A549 (cell line): ENCODE measurements around the gene SHQ1. TPM values are rescaled to one million over a fixed set of nuclear protein-coding genes. Genes with fewer than 3 reads are reported as not detected.

Experiments
- ATAC-seq, 2 experiments: fragments of 200-7000 bp in 1 of 2; fragments of >200 bp in 1 of 2; cut with Nextera tagmentation in 1 of 2; cut with Tn5 transposase in 1 of 2; 3 replicates each; pipeline versions ENCODE4 v1.8.0 to v1.9.1; 2018 to 2020; ENCODE audit warnings: mild to moderate bottlenecking in 1 of 2, moderate library complexity in 1 of 2
- CTCF ChIA-PET: fragments of 300-600 bp; sonication (Branson Sonifier 250); formaldehyde crosslinking; extraction: SDS; loops from one replicate; lab custom pipeline; 2021; ENCODE audit warnings: antibody characterized with exemption, inconsistent platforms; lab: Yijun Ruan, JAX
- POLR2A ChIA-PET: fragments of 350-600 bp; formaldehyde crosslinking; extraction: SDS; loops from one replicate; lab custom pipeline; 2021; ENCODE audit warnings: antibody characterized with exemption, inconsistent platforms; lab: Yijun Ruan, JAX
- DNase-seq, 2 experiments: peaks; one replicate each; pipeline versions ENCODE4 v3.0.0 to v3.0.0-alpha.2; 2011 to 2016; ENCODE audit warnings: low read depth in 1 of 2, low spot score in 1 of 2
- FAIRE-seq: peaks from 2 replicates; lab custom pipeline; 2011; peaks lifted over from hg19 to GRCh38; lab: Jason Lieb, UNC
- H3K27ac ChIP-seq, 2 experiments: fragments of >200 bp; sonication (Bioruptor Twin); formaldehyde crosslinking; 3 replicates each; pipeline ENCODE4 v1.5.1; 2016 to 2017
- H3K4me1 ChIP-seq: fragments of >200 bp; sonication (Bioruptor Twin); formaldehyde crosslinking; 3 replicates; pipeline ENCODE4 v1.6.1; 2016
- H3K4me2 ChIP-seq: fragments of >200 bp; sonication (Bioruptor Twin); formaldehyde crosslinking; 3 replicates; pipeline ENCODE4 v1.6.1; 2016
- H3K4me3 ChIP-seq: fragments of >200 bp; sonication (Bioruptor Twin); formaldehyde crosslinking; 3 replicates; pipeline ENCODE4 v1.5.1; 2016
- H3K9me3 ChIP-seq: fragments of >200 bp; sonication (Bioruptor Twin); formaldehyde crosslinking; 3 replicates; pipeline ENCODE4 v1.6.1; 2016
- BHLHE40 ChIP-seq: IDR thresholded peaks from 2 replicates; pipeline ENCODE4 v1.6.1; 2012; ENCODE audit warnings: low read depth, low read length, inconsistent platforms
- CBX2 ChIP-seq: fragments of 200-600 bp; sonication (generic); IDR thresholded peaks from 2 replicates; pipeline ENCODE4 v1.6.1; 2016; ENCODE audit warnings: low read depth, mild to moderate bottlenecking, borderline replicate concordance
- CHD2 ChIP-seq: fragments of 150-350 bp; IDR thresholded peaks from 2 replicates; pipeline ENCODE4 v1.6.1; 2014; ENCODE audit warnings: low read length; ENCODE audit not compliant: partially characterized antibody
- CHD4 ChIP-seq: fragments of 200-600 bp; sonication (generic); IDR thresholded peaks from 2 replicates; pipeline ENCODE4 v1.6.1; 2016; ENCODE audit warnings: antibody characterized with exemption, mild to moderate bottlenecking, borderline replicate concordance
- EHMT2 ChIP-seq: fragments of 200-600 bp; sonication (generic); IDR thresholded peaks from 2 replicates; pipeline ENCODE4 v1.6.1; 2016; ENCODE audit warnings: antibody characterized with exemption, low read depth, mild to moderate bottlenecking, moderate library complexity
- FOSL2 ChIP-seq, 2 experiments: fragments of 450-650 bp in 1 of 2; fragments of >200 bp in 1 of 2; sonication (Bioruptor Twin) in 1 of 2; formaldehyde crosslinking; IDR thresholded peaks; 2 replicates each; pipeline versions ENCODE4 v1.5.0 to v1.6.1; 2016 to 2020; ENCODE audit warnings: mild to moderate bottlenecking in 1 of 2, moderate library complexity in 1 of 2
- HOXB13 ChIP-seq: fragments of 250-450 bp; sonication (Bioruptor Pico); IDR thresholded peaks from 2 replicates; pipeline ENCODE4 v1.5.0; 2020; ENCODE audit warnings: low read depth, mild to moderate bottlenecking, moderate library complexity
- MAFK ChIP-seq: fragments of 450-650 bp; IDR thresholded peaks from 2 replicates; pipeline ENCODE4 v1.6.1; 2014; ENCODE audit not compliant: partially characterized antibody
- MAZ ChIP-seq: fragments of 150-350 bp; IDR thresholded peaks from 2 replicates; pipeline ENCODE4 v1.6.1; 2014; ENCODE audit warnings: antibody characterized with exemption, low read depth, low read length, borderline replicate concordance
- MYC ChIP-seq: IDR thresholded peaks from 2 replicates; pipeline ENCODE4 v1.6.1; 2012; ENCODE audit warnings: mild to moderate bottlenecking, inconsistent platforms, low read length, improper control_type of control experiment, borderline replicate concordance
- NFE2L2 ChIP-seq: fragments of 150-350 bp; conservative IDR thresholded peaks from 2 replicates; pipeline ENCODE4 v1.6.1; 2014; ENCODE audit warnings: low read length
- NPAS2 ChIP-seq: fragments of 250-450 bp; sonication (Bioruptor Pico); IDR thresholded peaks from 2 replicates; pipeline ENCODE4 v1.8.0; 2022; ENCODE audit warnings: mild to moderate bottlenecking, moderate library complexity, borderline replicate concordance
- PHF8 ChIP-seq: fragments of 200-600 bp; sonication (generic); IDR thresholded peaks from 2 replicates; pipeline ENCODE4 v1.6.1; 2016; ENCODE audit warnings: low read depth, mild to moderate bottlenecking, antibody characterized with exemption, moderate library complexity, borderline replicate concordance
- RAD21 ChIP-seq, 2 experiments: fragments of >200 bp in 1 of 2; sonication (Bioruptor Twin) in 1 of 2; formaldehyde crosslinking in 1 of 2; IDR thresholded peaks in 1 of 2; conservative IDR thresholded peaks in 1 of 2; 2 replicates in 1 of 2; 3 replicates in 1 of 2; pipeline ENCODE4 v1.6.1; 2012 to 2018; ENCODE audit warnings: inconsistent platforms in 1 of 2
- RCOR1 ChIP-seq: fragments of 150-350 bp; IDR thresholded peaks from 2 replicates; pipeline ENCODE4 v1.6.1; 2014; ENCODE audit warnings: antibody characterized with exemption, low read length, low read depth
- RNF2 ChIP-seq: fragments of 200-600 bp; sonication (generic); IDR thresholded peaks from 2 replicates; pipeline ENCODE4 v1.6.1; 2016; ENCODE audit warnings: low read depth, mild to moderate bottlenecking, antibody characterized with exemption, moderate library complexity, borderline replicate concordance
- SREBF2 ChIP-seq: fragments of 450-650 bp; IDR thresholded peaks from 2 replicates; pipeline ENCODE4 v1.6.1; 2014; ENCODE audit warnings: mild to moderate bottlenecking, moderate library complexity
- ZC3H11A ChIP-seq: fragments of 450-650 bp; IDR thresholded peaks from 2 replicates; pipeline ENCODE4 v1.6.1; 2014; ENCODE audit warnings: antibody characterized with exemption, mild to moderate bottlenecking
- WGBS: methylation state at CpG from one replicate; pipeline ENCODE4 v1.1.6; 2017; ENCODE audit errors: missing lambda C conversion rate; 5-methylcytosine and 5-hydroxymethylcytosine counted together
- polyA plus RNA-seq, 4 experiments: library from polyadenylated mRNA; depleted of rRNA in 3 of 4; stranded (reverse); fragments of >200 nt; fragmentation: RNase III in 1 of 4; extraction: RNeasy Plus Mini Kit Qiagen cat#74134 plus additional on column Dnase treatment in 1 of 4; gene quantifications; 2 replicates in 3 of 4; 3 replicates in 1 of 4; pipeline ENCODE4 v1.2.3, GENCODE V29; 2011 to 2017
- TF ChIP-seq, protein P1 (sequence below): fragments of 450-650 bp; IDR thresholded peaks from 2 replicates; pipeline ENCODE4 v1.6.1; 2014; ENCODE audit warnings: antibody characterized with exemption
- TF ChIP-seq, protein P2 (sequence below): fragments of 250-450 bp; sonication (Bioruptor Pico); IDR thresholded peaks from 2 replicates; pipeline ENCODE4 v1.5.0; 2021; ENCODE audit warnings: mild to moderate bottlenecking, moderate library complexity, borderline replicate concordance
- TF ChIP-seq, protein P3 (sequence below): fragments of >200 bp; sonication (Bioruptor Twin); formaldehyde crosslinking; IDR thresholded peaks from 3 replicates; pipeline ENCODE4 v1.5.1; 2016

SHQ1 gene
- polyA plus RNA-seq, 2 of the 4 experiments (the other 2 are of a cell fraction), result 18.0 to 22.2 TPM

DNA sequence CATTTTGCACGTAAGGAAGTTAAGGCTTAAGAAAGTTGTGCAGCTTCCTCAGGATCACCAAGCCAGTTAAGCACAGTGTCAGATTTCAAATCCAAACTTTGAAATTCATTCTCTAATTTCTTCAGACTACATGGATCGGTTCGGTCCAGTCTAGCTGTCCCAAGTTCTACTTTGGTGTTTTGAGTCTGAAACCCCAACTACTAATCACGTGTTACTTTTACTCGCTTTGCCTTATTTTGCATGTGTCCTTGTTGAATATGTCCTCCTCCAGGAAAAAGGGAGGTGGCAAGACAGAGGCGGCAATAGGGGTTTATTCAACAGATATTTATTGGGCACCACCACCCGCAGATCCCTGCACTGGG lies 39.1 kb upstream of the SHQ1 start:
- Histone ChIP-seq H3K27ac (peak overlapping the region; percentile 37 to 96; a peak in 4 of 6 replicates), H3K4me1 (peaks cover 23% of the 10 kb centered on the region), H3K4me3 (peak overlapping the region; percentile 71), H3K4me2 (peak overlapping the region; percentile 90)
- ChIA-PET POLR2A (interaction anchor here (1.3 kb wide), 1 partner anchor 36 kb away, joined by 4 read pairs; no protein-coding TSS in a partner anchor), CTCF (interaction anchor here (0.6 to 3.4 kb wide), 11 partner anchors 11 to 1012 kb away, joined by 3 to 22 read pairs (median 4); partner anchors contain the start of gene SHQ1)
- DNase-seq, result no peak
- WGBS, result 2% methylated on average over 7 of the region's 7 CpGs
- TF ChIP-seq BHLHE40, result no peak
- no peak for TF ChIP-seq CHD4
- TF ChIP-seq, protein P1, sequence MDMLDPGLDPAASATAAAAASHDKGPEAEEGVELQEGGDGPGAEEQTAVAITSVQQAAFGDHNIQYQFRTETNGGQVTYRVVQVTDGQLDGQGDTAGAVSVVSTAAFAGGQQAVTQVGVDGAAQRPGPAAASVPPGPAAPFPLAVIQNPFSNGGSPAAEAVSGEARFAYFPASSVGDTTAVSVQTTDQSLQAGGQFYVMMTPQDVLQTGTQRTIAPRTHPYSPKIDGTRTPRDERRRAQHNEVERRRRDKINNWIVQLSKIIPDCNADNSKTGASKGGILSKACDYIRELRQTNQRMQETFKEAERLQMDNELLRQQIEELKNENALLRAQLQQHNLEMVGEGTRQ, result peak; percentile 25; the same call in 1 of the 2 replicates
- TF ChIP-seq CBX2, result no peak
- TF ChIP-seq MAFK, result no peak
- no peak for TF ChIP-seq MAZ
- TF ChIP-seq FOSL2 (IDR thresholded peaks at IDR 0.05), result no peak
- no peak for TF ChIP-seq FOSL2 (CRISPR knock-in tag; IDR thresholded peaks at IDR 0.05)
- no peak for TF ChIP-seq RAD21 (conservative IDR thresholded peaks at IDR 0.05 in 1 of 2, IDR thresholded peaks at IDR 0.05 in 1 of 2)
- TF ChIP-seq, all 56 proteins: peak for 1
- FAIRE-seq, result no peak
- ATAC-seq, result peak; percentile 31 to 46; a peak in 4 of 6 replicates
- peaks cover 5% of the 10 kb centered on the region; the same call in 1 of the 3 replicates for H3K9me3 ChIP-seq

DNA sequence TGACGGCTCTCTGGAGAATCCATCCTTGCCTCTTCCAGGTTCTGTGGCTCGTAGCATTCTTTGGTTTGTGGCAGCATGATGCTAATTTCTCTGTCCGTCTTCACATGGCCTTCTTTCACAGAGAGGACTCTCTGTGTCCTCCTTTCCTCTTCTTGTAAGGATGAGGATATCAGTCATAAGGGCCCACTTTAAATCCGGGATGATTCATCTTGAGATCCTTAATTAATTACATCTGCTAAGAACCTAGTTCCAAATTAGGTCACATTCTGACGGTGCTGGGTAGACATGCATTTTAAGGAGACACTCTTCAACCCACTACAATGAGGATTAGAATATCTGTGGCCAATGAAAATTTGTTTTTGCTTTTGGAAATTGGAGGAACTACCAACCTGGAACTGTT lies 23.9 kb upstream of the SHQ1 start:
- Histone ChIP-seq H3K4me3 (no peak overlapping the region), H3K4me2 (no peak overlapping the region), H3K4me1 (no peaks in the 10 kb centered on the region), H3K27ac (no peak overlapping the region), H3K9me3 (no peaks in the 10 kb centered on the region)
- ATAC-seq (no peak), FAIRE-seq (no peak), DNase-seq (no peak)
- TF ChIP-seq NPAS2 (CRISPR knock-in tag) (no peak), NFE2L2 (no peak), PHF8 (no peak), RNF2 (no peak), EHMT2 (no peak), SREBF2 (no peak), MYC (no peak), HOXB13 (CRISPR knock-in tag) (no peak), ZC3H11A (no peak), RAD21 (conservative IDR thresholded peaks at IDR 0.05 in 1 of 2, IDR thresholded peaks at IDR 0.05 in 1 of 2) (no peak), RCOR1 (no peak), CHD2 (no peak)
- TF ChIP-seq, protein P2, sequence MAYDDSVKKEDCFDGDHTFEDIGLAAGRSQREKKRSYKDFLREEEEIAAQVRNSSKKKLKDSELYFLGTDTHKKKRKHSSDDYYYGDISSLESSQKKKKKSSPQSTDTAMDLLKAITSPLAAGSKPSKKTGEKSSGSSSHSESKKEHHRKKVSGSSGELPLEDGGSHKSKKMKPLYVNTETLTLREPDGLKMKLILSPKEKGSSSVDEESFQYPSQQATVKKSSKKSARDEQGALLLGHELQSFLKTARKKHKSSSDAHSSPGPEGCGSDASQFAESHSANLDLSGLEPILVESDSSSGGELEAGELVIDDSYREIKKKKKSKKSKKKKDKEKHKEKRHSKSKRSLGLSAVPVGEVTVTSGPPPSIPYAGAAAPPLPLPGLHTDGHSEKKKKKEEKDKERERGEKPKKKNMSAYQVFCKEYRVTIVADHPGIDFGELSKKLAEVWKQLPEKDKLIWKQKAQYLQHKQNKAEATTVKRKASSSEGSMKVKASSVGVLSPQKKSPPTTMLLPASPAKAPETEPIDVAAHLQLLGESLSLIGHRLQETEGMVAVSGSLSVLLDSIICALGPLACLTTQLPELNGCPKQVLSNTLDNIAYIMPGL (CRISPR knock-in tag), result no peak
- TF ChIP-seq, protein P3, sequence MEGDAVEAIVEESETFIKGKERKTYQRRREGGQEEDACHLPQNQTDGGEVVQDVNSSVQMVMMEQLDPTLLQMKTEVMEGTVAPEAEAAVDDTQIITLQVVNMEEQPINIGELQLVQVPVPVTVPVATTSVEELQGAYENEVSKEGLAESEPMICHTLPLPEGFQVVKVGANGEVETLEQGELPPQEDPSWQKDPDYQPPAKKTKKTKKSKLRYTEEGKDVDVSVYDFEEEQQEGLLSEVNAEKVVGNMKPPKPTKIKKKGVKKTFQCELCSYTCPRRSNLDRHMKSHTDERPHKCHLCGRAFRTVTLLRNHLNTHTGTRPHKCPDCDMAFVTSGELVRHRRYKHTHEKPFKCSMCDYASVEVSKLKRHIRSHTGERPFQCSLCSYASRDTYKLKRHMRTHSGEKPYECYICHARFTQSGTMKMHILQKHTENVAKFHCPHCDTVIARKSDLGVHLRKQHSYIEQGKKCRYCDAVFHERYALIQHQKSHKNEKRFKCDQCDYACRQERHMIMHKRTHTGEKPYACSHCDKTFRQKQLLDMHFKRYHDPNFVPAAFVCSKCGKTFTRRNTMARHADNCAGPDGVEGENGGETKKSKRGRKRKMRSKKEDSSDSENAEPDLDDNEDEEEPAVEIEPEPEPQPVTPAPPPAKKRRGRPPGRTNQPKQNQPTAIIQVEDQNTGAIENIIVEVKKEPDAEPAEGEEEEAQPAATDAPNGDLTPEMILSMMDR, result no peak
- ChIA-PET CTCF (no interaction called here), POLR2A (no interaction called here)
- WGBS, result 76% methylated on average over 5 of the region's 5 CpGs
